ENCODE results near the gene JMJD7.

- TF ChIP-seq EZH2 (IDR thresholded peaks at IDR 0.05; ENCODE audit: borderline replicate concordance, insufficient read depth, low read depth, low read length, poor library complexity, severe bottlenecking) = no peak
- no peak for TF ChIP-seq CTCF (IDR thresholded peaks at IDR 0.05)
Observed at GRCh38 chr15:41851167-41851523, 23.3 kb downstream of the JMJD7 start.

All from B cell (primary cell).